ENCODE results near the gene GDAP2.

GDAP2 gene

GRCh38 chr1:117815926-117816325 is 113.5 kb downstream of the GDAP2 start:
- Mint-ChIP-seq H3K9me3 (no peaks in the 10 kb centered on the region), H3K27ac (no peak overlapping the region), H3K4me3 (no peak overlapping the region), H3K36me3 (no peaks in the 10 kb centered on the region), H3K4me1 (no peaks in the 10 kb centered on the region)
- no peak for ATAC-seq
- DNase-seq (ENCODE audit: low spot score in 2 of 2): no peak

GRCh38 chr1:117814856-117815797 is 114.3 kb downstream of the GDAP2 start:
- no peaks in the 10 kb centered on the region for H3K36me3 Mint-ChIP-seq
- H3K27ac Mint-ChIP-seq: no peak overlapping the region
- no peaks in the 10 kb centered on the region for H3K4me1 Mint-ChIP-seq
- DNase-seq (ENCODE audit: low spot score in 2 of 2): no peak
- no peak for ATAC-seq
- no peaks in the 10 kb centered on the region for H3K9me3 Mint-ChIP-seq
- no peak overlapping the region for H3K4me3 Mint-ChIP-seq
